ENCODE results near the gene PDCD6IP.
A peak's percentile ranks its signal among the peaks of the same experiment; 100 is the strongest.
"Not testable (repeated sequence)": the region's sequence is repeated elsewhere in the genome, so short reads cannot be mapped to it uniquely, and the experiment has no call there.

Gene PDCD6IP

GRCh38 chr3:33855884-33856546 is 57.6 kb downstream of the PDCD6IP start:
- Mint-ChIP-seq H3K27me3 (no peaks in the 10 kb centered on the region), H3K27ac (peak overlapping the region; percentile 76), H3K4me1 (ENCODE audit: low read depth) (peaks cover 28% of the 10 kb centered on the region), H3K9me3 (no peaks in the 10 kb centered on the region), H3K4me3 (no peak overlapping the region), H3K36me3 (ENCODE audit: low read depth) (peaks cover 83% of the 10 kb centered on the region)
- no peak for DNase-seq

- peaks cover 83% of the 10 kb centered on the region for H3K36me3 Mint-ChIP-seq (ENCODE audit: low read depth)
- not testable (repeated sequence) for H3K9me3 Mint-ChIP-seq, H3K27me3 Mint-ChIP-seq, H3K27ac Mint-ChIP-seq, H3K4me3 Mint-ChIP-seq, DNase-seq
- H3K4me1 Mint-ChIP-seq (ENCODE audit: low read depth): peaks cover 22% of the 10 kb centered on the region
These were observed 59.3 kb downstream of the PDCD6IP start for GRCh38 chr3:33857701-33858100.

GRCh38 chr3:33858131-33858530 is 59.7 kb downstream of the PDCD6IP start:
- Mint-ChIP-seq H3K9me3 (no peaks in the 10 kb centered on the region), H3K4me1 (ENCODE audit: low read depth) (peaks cover 22% of the 10 kb centered on the region), H3K27me3 (no peaks in the 10 kb centered on the region), H3K27ac (no peak overlapping the region), H3K4me3 (no peak overlapping the region), H3K36me3 (ENCODE audit: low read depth) (peaks cover 82% of the 10 kb centered on the region)
- no peak for DNase-seq

GRCh38 chr3:33860373-33861050 is 62.1 kb downstream of the PDCD6IP start:
- Mint-ChIP-seq H3K27ac (no peak overlapping the region), H3K9me3 (no peaks in the 10 kb centered on the region), H3K36me3 (ENCODE audit: low read depth) (peaks cover 81% of the 10 kb centered on the region), H3K4me3 (no peak overlapping the region), H3K4me1 (ENCODE audit: low read depth) (peaks cover 8% of the 10 kb centered on the region), H3K27me3 (no peaks in the 10 kb centered on the region)
- DNase-seq: no peak

GRCh38 chr3:33865133-33865532 is 66.7 kb downstream of the PDCD6IP start:
- Mint-ChIP-seq H3K4me3 (no peak overlapping the region), H3K27ac (no peak overlapping the region), H3K36me3 (ENCODE audit: low read depth) (peaks cover 79% of the 10 kb centered on the region), H3K4me1 (ENCODE audit: low read depth) (peaks cover 10% of the 10 kb centered on the region), H3K9me3 (no peaks in the 10 kb centered on the region), H3K27me3 (no peaks in the 10 kb centered on the region)
- DNase-seq: no peak

- H3K27ac Mint-ChIP-seq: peak overlapping the region; percentile 53
- no peak overlapping the region for H3K4me3 Mint-ChIP-seq
- H3K27me3 Mint-ChIP-seq: no peaks in the 10 kb centered on the region
- DNase-seq: no peak
- peaks cover 59% of the 10 kb centered on the region for H3K36me3 Mint-ChIP-seq (ENCODE audit: low read depth)
- H3K9me3 Mint-ChIP-seq: no peaks in the 10 kb centered on the region
- H3K4me1 Mint-ChIP-seq (ENCODE audit: low read depth): peaks cover 10% of the 10 kb centered on the region
These were observed 69.9 kb downstream of the PDCD6IP start for GRCh38 chr3:33868309-33868708.

GRCh38 chr3:33869977-33870376 is 71.5 kb downstream of the PDCD6IP start:
- H3K27me3 Mint-ChIP-seq: no peaks in the 10 kb centered on the region
- no peak for DNase-seq
- peaks cover 10% of the 10 kb centered on the region for H3K4me1 Mint-ChIP-seq (ENCODE audit: low read depth)
- no peak overlapping the region for H3K27ac Mint-ChIP-seq
- H3K36me3 Mint-ChIP-seq (ENCODE audit: low read depth): peaks cover 45% of the 10 kb centered on the region
- H3K4me3 Mint-ChIP-seq: no peak overlapping the region
- no peaks in the 10 kb centered on the region for H3K9me3 Mint-ChIP-seq

GRCh38 chr3:33874815-33875214 is 76.4 kb downstream of the PDCD6IP start:
- Mint-ChIP-seq H3K27ac (no peak overlapping the region), H3K4me3 (no peak overlapping the region), H3K9me3 (no peaks in the 10 kb centered on the region), H3K36me3 (ENCODE audit: low read depth) (peaks cover 9% of the 10 kb centered on the region), H3K27me3 (no peaks in the 10 kb centered on the region), H3K4me1 (ENCODE audit: low read depth) (no peaks in the 10 kb centered on the region)
- DNase-seq: no peak

GRCh38 chr3:33875680-33876079 is 77.2 kb downstream of the PDCD6IP start:
- no peak for DNase-seq
- no peaks in the 10 kb centered on the region for H3K4me1 Mint-ChIP-seq (ENCODE audit: low read depth)

GRCh38 chr3:33877187-33877586 is 78.8 kb downstream of the PDCD6IP start:
- Mint-ChIP-seq H3K4me3 (no peak overlapping the region), H3K9me3 (no peaks in the 10 kb centered on the region), H3K27me3 (no peaks in the 10 kb centered on the region), H3K4me1 (ENCODE audit: low read depth) (no peaks in the 10 kb centered on the region), H3K36me3 (ENCODE audit: low read depth) (peaks cover 2% of the 10 kb centered on the region), H3K27ac (no peak overlapping the region)
- no peak for DNase-seq

More at GRCh38 chr3:33875680-33876079, 77.2 kb downstream of the PDCD6IP start:
- Mint-ChIP-seq H3K36me3 (ENCODE audit: low read depth) (peaks cover 2% of the 10 kb centered on the region), H3K27me3 (no peaks in the 10 kb centered on the region), H3K27ac (no peak overlapping the region), H3K4me3 (no peak overlapping the region), H3K9me3 (no peaks in the 10 kb centered on the region)

GRCh38 chr3:33879540-33879939 is 81.1 kb downstream of the PDCD6IP start:
- H3K4me1 Mint-ChIP-seq (ENCODE audit: low read depth): peaks cover 6% of the 10 kb centered on the region
- no peaks in the 10 kb centered on the region for H3K36me3 Mint-ChIP-seq (ENCODE audit: low read depth)
- H3K27ac Mint-ChIP-seq: no peak overlapping the region
- H3K27me3 Mint-ChIP-seq: no peaks in the 10 kb centered on the region
- no peaks in the 10 kb centered on the region for H3K9me3 Mint-ChIP-seq
- no peak for DNase-seq
- no peak overlapping the region for H3K4me3 Mint-ChIP-seq

- no peak overlapping the region for H3K4me3 Mint-ChIP-seq
- DNase-seq: no peak
- H3K27me3 Mint-ChIP-seq: no peaks in the 10 kb centered on the region
- H3K36me3 Mint-ChIP-seq (ENCODE audit: low read depth): no peaks in the 10 kb centered on the region
- H3K9me3 Mint-ChIP-seq: no peaks in the 10 kb centered on the region
- H3K27ac Mint-ChIP-seq: no peak overlapping the region
- peaks cover 6% of the 10 kb centered on the region for H3K4me1 Mint-ChIP-seq (ENCODE audit: low read depth)
These were observed 83.0 kb downstream of the PDCD6IP start for GRCh38 chr3:33881156-33882064.

- Mint-ChIP-seq H3K9me3 (no peaks in the 10 kb centered on the region), H3K27me3 (no peaks in the 10 kb centered on the region), H3K36me3 (ENCODE audit: low read depth) (no peaks in the 10 kb centered on the region), H3K27ac (no peak overlapping the region), H3K4me1 (ENCODE audit: low read depth) (peaks cover 6% of the 10 kb centered on the region), H3K4me3 (no peak overlapping the region)
- no peak for DNase-seq
These were observed 83.9 kb downstream of the PDCD6IP start for GRCh38 chr3:33882296-33882695.

GRCh38 chr3:33883538-33883950 is 85.1 kb downstream of the PDCD6IP start:
- DNase-seq: no peak
- Mint-ChIP-seq H3K9me3 (no peaks in the 10 kb centered on the region), H3K4me3 (peak overlapping the region; percentile 47), H3K27me3 (no peaks in the 10 kb centered on the region), H3K36me3 (ENCODE audit: low read depth) (no peaks in the 10 kb centered on the region), H3K27ac (no peak overlapping the region), H3K4me1 (ENCODE audit: low read depth) (peaks cover 6% of the 10 kb centered on the region)
